ENCODE data around the gene PCYOX1L.

PCYOX1L gene

GRCh38 chr5:149357370-149358293 is at the start of gene PCYOX1L:
PCYOX1L (plus strand) TSS chr5:149358046; CDS start chr5:149358069, 23 bp downstream.
- no peak for TF ChIP-seq CTCF (IDR thresholded peaks at IDR 0.05; ENCODE audit: low read length, missing control alignments)
- DNase-seq (ENCODE audit: low read depth), result peak; percentile 95
- H3K4me3 ChIP-seq (replicated peaks; ENCODE audit: low read depth, low read length), result peak within 1 kb of the TSS; percentile 75

GRCh38 chr5:149309354-149309753 is 48.5 kb upstream of the PCYOX1L start:
- no peak overlapping the region for H3K4me3 ChIP-seq (replicated peaks; ENCODE audit: low read depth, low read length)
- DNase-seq (ENCODE audit: low read depth), result no peak
- no peak for TF ChIP-seq CTCF (IDR thresholded peaks at IDR 0.05; ENCODE audit: low read length, missing control alignments)

GRCh38 chr5:149310488-149310887 is 47.4 kb upstream of the PCYOX1L start:
- H3K4me3 ChIP-seq (replicated peaks; ENCODE audit: low read depth, low read length), result no peak overlapping the region
- no peak for DNase-seq (ENCODE audit: low read depth)
- TF ChIP-seq CTCF (IDR thresholded peaks at IDR 0.05; ENCODE audit: low read length, missing control alignments), result no peak

GRCh38 chr5:149310947-149311658 is 46.7 kb upstream of the PCYOX1L start:
- TF ChIP-seq CTCF (IDR thresholded peaks at IDR 0.05; ENCODE audit: low read length, missing control alignments), result no peak
- DNase-seq (ENCODE audit: low read depth), result peak; percentile 94
- no peak overlapping the region for H3K4me3 ChIP-seq (replicated peaks; ENCODE audit: low read depth, low read length)

- no peak overlapping the region for H3K4me3 ChIP-seq (replicated peaks; ENCODE audit: low read depth, low read length)
- DNase-seq (ENCODE audit: low read depth), result no peak
- TF ChIP-seq CTCF (IDR thresholded peaks at IDR 0.05; ENCODE audit: low read length, missing control alignments), result no peak
These were observed 44.5 kb upstream of the PCYOX1L start for GRCh38 chr5:149313151-149313841.

GRCh38 chr5:149314571-149315111 is 43.2 kb upstream of the PCYOX1L start:
- DNase-seq (ENCODE audit: low read depth), result no peak
- no peak overlapping the region for H3K4me3 ChIP-seq (replicated peaks; ENCODE audit: low read depth, low read length)
- TF ChIP-seq CTCF (IDR thresholded peaks at IDR 0.05; ENCODE audit: low read length, missing control alignments), result no peak
